Thyroid gland (tissue), 4 donors: ENCODE results near the gene RNF34.

Experiments
- CTCF ChIP-seq, 6 experiments: fragments of 200-600 bp in 3 of 6; fragments of 450-650 bp in 3 of 6; sonication (generic) in 3 of 6; IDR thresholded peaks; one replicate each; pipeline ENCODE4 v1.5.1; 2016 to 2019; ENCODE audit warnings: antibody characterized with exemption in 6 of 6, mild to moderate bottlenecking in 2 of 6, inconsistent platforms in 1 of 6, moderate library complexity in 1 of 6
- POLR2A ChIP-seq, 2 donors: fragments of 450-650 bp; IDR thresholded peaks; one replicate each; pipeline ENCODE4 v1.6.1; 2017; ENCODE audit warnings: antibody characterized with exemption in 2 of 2, mild to moderate bottlenecking in 2 of 2, moderate library complexity in 1 of 2

GRCh38 chr12:121392325-121392716 is 7.6 kb upstream of the RNF34 start:
- TF ChIP-seq CTCF (IDR thresholded peaks at IDR 0.05) (no peak), POLR2A (IDR thresholded peaks at IDR 0.05) (no peak)
